ENCODE data around the gene TCIRG1.

TCIRG1 gene

DNA sequence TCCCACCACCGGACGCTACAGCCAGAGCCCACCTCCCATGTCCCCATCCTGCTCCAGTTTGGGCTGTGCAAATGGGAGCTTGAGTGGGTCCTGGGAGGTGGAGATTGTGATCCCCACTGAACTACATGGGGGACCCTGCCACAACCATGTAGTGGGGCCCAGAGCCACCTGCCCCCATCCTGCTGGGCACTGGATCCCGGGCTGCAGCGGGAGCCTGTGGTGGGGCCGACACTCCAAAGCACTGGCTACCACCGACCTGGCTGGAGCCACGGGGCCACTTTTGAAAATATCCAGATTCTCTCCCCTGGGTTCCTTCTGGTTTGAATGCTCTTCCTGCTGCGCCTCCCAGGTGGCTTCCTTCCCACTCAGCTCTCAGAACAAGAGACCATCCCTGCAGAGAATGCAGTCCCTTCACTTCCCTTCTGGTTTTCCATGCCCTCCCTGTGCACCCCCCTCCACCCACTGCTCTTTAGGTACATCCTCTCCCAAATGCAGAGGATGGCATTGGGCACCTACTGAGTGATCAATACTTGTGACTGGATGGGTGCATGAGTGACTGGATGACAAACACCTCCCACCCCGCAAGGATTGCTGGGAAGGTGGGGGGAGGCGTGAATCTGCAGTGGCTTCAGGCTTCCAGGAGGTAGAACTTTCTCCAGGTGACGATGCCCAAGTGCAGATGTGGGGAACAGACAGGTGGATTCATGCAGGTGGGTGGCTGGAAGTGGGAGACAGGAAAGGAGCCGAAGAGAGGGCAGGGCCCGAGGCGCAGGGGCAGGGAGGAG, 34.1 kb upstream of the TCIRG1 start:
- no peak for DNase-seq (ENCODE audit: low spot score)

DNA sequence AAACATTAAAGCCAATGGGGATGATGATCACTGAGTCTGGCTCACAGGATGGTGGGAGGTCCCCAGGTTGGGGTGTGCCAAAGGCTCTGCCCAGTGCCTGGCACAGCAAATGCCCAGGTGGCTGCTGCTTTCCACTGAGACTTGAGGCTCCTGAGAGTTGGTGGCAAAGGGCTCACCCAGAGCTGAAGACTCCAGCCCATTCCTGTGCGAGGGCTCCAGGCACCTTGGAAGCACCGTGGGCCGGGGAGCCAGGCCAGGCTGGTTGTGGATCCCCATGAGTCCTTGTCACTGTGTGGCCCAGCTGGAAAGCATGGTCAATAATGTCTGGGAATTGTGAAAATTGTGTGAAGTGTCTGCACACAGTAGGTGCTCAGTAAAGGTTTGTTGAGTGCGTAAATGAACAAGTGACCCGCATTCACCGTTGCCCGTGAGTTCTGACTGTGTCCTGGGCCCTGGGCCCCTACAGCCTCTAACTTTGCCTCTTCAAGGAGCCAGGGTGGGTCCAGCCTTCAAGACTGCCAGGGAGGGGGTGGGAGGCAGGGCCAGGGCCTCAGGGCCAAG, 32.1 kb upstream of the TCIRG1 start:
- DNase-seq (ENCODE audit: low spot score), result no peak

DNA sequence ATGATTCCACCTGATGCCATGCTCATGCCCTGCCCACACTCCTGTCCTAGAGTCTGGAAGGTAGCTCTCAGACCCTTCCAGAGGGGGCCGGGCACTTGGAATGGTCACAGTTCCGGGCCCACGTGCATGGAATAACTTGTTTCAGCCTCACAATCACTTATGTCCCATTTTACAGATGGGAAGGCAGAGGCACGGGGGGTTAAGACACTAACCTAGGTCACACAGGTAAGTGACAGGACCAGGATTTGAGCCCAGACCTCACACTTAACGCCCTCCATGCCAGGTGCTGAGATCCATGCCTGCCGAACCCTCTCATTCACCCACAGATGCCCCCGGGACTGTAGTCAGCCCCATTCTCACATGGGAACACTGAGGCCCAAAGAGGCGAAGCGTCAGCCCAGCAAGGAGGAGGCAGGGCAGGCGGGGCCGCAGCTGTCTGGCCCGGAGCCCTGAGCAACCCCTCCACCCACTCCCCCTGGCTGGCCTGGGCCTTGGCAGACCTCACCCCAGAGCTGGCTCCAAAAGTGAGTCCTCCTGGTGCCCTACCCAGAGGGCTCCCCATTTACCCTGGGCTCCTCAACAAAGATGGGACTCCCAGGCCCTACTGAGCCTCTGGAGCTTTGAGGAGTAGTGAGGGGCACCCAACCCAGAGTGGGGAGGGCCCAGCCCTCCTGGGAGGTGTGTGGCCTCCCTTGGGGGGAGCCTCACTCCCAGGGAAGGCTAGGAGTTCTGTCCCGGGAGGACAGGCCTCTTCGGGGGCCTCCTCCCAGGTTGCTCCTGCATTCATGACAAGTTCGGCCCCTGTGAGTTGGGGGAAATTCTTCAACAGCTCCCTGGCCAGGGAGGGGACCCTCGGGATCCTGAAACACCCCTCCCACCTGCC, 31.1 kb upstream of the TCIRG1 start:
- DNase-seq (ENCODE audit: low spot score), result no peak

DNA sequence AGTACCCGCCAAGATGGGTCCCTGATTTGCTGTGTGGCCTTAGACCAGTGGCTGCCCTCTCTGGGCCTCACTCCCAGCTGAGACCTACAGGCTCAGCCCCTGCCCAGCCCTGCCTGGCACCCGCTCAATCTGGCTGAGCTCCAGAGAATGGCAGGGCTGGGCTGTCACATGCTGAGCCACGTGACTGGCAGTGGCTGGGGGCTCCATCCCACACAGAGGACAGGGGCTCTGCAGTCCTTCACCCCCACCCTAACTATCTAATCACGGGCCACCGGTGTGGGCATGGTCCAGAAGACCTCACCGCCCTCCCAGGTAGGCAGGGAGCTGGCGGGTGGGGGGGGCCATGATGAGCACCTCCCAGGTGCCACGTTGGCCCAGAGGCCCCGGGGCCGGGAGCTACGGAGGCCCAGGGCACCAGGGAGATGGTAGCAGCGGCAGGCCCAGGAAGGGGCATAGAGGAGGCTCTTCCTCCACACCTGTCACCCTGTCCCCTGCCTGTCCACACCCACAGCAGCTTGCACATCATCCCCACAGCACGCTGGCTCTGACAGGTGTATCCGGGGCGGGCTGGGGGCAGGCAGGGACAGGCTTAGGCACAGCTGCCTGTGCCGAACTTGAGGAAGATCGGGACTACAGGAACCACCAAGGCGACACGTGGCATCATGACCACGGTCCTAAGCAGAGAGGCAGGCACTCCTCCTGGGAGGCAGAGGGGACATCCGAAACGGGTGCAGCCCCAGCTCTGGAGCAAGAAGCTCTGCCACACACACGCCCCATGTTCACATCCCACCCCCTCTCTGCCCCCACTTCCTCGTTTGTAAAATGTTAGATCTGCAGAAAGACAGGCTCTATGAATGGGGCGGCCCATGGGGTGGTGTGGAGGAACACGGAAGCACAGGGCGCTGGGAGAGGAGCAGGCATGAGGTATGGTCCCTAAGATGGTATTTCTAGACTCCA, 30.2 kb upstream of the TCIRG1 start:
- peak; percentile 92 for DNase-seq (ENCODE audit: low spot score)

DNA sequence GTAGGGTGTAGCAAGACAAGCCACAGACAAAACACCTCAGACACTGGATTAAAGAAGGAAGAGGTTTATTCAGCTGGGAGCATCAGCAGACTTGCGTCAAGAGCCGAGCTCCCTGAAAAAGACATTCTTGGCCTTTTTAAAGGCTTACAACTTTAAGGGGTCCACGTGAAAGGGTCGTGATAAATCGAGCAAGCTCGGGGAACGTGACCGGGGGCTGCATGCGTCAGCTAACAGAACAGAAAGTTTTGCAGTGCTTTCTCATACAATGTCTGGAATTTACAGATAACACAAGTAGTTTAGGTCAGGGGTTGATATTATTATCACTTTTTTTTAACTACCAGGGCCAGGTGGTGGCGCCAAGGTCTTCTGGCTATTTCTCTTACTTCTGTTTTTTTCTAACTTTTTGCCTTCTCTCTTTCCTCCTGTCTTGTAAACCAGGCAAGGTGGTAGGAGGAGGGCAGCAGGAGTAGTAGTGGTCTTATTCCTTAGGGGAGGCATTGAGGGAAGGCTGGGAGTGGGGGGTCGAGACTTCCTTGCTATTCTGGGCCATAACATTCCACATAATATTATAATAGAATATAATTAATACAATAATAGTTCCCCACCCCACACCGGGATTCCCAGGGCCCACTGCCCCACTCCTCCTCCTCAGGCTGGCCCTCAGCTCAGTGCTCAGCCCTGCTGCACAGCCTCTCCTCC, 29.3 kb upstream of the TCIRG1 start:
- peak; percentile 81 for DNase-seq (ENCODE audit: low spot score)

DNA sequence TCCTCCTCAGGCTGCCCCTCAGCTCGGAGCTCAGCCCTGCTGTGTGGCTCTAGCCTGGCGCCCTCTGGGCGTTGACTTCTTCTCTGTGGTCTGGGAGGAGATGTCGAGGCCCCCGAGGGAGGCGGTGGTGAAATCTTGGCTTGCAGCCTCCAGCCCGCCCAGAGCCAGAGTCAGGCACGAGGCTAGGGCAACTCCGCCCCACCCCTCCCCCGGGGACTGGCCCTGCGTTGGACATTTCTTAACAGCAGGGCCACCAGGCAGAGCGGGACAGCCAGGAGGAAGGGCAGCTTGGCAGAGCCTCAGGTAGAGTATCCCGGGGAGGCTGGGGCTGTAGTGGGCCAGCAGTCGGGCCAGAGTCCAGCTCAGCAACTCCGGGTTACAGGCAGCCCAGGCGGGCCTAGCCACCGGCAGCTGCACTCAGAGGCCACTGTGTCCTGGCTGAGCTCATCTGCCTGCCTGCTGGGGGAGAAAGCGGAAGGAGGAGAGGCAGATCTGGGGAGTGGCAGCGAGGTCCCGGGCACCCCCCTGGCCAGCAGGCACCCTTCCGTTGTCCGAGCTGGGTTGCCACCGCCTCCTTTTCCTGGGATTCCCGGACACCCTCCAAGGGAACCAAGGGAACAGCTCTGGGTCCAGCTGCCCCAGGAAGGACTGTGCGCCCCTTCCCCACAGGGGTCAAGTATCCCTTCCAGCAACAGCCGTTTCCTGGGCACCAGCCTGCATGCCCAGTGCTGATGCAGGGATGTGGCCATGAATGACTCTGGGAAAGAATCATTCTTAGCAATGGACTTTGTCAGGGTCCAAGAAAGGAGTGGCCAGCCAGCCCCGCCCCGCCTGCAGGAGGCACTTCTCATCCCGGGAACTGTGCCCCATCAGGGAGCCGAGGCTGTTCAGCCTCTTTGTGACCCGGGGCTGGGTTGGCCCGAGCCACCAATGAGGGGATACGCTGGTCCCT, 28.5 kb upstream of the TCIRG1 start, which contains the start of gene ALDH3B1:
Gene ALDH3B1 (plus strand): TSS at position 238 of the 952 bp plus-strand sequence. CDS start 4,971 bp downstream, outside the sequence.
- peak; percentile 91 for DNase-seq (ENCODE audit: low spot score)

DNA sequence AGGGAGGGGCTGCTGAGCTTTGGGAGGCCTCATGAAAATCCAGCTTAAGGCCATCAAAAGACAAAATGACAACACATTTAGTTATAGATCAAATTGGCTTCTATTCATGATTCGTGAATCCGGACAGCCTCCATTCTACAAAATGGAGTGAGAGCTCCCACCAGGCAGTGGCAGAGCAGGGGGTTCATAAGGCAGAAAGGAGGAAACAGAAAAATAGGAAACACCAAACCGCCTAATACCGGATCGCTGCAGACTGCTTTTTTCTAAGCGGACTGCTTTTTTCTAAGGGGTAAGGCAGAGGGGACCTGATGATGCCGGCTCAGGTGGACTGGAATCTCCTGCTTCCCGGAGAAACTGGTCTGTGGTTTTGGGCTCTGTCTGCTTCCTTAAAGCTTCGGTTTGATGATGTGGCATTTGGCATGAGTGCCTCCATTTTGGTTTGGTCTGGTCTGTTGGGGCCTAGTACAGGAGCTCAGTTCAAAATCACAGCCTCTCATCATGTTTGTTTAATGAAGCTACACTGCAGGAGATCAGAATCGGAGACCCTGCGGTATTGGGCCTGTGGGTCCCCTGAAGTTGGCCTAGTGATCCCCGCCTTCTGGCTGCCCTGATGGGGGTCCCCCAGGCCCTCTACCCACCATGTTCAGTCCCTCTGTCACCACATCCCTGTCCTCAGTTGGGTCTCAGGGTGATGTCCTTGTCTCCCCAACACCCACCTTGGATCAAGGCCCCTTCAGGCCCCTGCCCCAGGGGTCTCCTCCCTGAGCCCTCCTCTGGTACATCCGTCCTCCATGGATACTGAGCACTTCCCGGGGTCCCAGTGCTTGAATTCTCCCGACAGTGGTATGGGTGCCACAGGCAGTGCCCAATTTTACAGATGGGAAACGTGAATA, 27.5 kb upstream of the TCIRG1 start:
- DNase-seq (ENCODE audit: low spot score), result no peak

DNA sequence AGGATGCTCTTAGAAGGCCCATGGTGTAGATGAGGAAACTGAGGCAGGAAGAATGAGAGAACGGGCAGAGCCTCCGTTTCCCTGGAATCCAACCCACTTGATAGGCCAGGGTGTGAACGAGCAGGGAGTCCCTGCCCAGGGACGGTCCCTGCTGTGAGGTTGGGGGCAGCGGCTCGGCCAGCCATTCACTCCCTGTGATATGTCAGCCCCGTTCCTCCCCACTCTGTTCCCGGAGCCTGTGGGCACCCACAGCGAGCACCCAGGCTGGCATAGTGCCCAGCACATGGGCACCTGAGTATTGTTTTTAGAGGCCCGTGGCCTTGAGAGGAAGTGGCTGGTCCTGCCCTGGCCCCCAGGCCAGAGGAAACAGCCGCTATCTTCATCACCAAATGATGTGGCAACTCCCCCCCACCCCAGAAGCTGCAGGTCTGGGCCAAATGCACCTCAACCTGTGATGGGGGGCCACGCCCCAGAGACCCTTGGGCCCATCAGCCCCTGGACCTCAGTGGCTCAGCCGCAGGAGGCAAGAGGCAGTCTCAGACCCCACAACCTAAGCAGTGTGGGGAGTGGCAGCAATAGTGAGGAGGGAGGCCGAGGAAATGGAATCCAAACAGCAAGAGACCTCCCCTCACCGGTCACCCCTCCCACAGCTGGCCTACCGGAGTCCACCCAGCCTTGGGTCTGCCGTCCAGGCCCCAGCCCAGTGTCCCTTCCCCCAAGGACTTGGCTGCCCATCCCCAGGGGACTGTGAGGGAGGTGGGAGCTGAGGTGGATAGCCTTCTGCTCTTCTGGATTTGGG, 26.6 kb upstream of the TCIRG1 start:
- DNase-seq (ENCODE audit: low spot score), result no peak

DNA sequence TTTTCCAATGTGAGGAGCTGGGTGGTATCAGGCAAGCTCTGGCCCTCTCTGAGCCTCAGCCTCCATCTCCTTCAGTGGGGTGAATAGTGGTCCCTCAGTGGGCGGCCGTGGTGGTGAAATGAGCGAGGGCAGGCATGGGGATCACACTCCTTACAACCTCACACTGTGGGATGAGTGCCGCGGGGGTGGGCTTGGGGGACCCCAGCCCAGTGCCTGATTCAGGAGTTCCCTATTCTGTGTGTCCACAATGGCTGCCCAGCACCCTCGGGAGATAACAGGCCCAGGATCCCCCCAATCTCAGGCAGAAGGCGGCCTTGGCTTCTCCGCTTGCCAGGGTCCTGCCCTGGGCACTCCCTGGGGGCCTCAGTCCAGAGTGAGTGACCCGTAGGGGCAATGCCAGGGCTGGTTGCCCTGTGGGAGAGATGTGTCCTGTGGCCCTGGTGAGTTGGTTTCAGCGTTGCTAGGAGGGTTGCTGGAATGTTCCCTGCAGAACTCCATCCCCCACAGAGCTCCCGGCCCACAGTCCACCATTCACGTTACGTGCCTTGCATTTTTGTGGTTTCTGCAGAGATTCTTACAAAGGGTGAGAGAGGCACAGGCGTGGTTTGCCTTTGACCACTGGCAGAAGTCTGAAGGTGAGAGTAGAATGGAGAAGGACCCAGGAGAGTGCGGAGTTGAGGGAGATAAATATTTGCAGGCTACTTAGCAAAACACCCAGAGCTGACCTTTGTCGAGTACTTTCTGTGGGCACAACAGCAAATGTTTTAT, 25.8 kb upstream of the TCIRG1 start:
- DNase-seq (ENCODE audit: low spot score), result no peak

DNA sequence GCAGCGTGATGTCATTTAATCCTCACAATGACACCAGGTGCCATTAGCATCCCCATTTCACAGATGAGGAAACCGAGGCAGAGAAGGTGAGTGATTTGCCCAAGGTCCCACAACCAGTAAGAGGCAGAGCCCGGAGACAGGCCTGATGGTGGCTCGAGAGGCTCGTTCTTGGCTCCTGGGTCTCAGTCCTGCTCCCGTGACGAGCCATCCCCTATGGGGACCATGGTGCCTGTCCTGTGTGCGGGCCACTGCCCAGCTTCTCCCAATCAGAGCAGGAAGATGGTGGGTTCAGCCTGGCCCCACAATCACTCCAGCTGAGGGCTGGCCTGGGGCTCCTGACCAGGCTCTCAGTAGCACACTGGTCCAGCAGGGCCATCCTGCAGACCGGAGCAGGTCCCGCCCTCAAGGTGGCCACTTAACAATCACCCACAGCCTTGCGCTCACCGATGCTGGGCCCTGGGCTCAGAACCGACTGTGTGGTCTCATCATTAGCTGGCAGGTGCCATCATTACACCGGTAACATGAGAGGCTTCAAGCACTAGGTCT, 25.1 kb upstream of the TCIRG1 start:
- no peak for DNase-seq (ENCODE audit: low spot score)

DNA sequence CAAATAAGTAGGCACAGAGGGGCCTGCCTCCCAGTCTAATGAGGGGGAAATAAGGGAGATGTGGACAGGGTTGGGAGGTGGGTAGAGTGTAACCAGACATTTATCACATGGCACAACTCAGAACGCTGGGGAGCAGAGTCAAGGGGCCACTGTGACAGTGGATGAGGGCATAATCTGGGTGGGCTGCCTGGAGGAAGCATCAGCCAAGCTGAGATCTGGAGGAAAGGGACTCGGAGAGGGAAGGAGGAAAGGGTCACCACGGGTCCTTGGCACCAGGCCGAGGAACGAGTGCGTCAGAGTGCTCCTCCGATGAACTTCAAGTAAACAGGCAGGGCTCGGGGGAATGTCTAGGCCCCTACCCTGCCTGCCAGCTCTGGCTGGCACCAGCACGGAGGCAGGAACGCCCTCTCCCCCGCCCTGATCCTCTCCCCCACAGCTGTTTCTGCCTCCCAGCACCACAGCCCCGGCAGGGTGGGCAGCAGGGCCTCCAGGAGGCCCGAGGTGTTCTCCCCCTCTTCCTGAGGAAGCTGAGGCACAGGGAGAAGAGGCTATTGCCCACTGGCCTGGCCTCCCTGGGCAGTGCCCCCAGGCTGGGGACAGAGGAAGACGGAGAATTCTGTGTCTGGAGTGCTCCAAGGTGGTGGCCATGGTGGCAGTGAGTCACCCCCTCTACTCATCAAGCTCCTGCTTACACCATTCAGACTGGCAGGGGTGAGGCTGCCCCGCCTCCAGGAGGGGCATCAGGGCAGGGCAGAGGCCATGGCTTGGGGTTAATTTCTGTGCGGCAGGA, 24.5 kb upstream of the TCIRG1 start:
- DNase-seq (ENCODE audit: low spot score), result peak; percentile 79

DNA sequence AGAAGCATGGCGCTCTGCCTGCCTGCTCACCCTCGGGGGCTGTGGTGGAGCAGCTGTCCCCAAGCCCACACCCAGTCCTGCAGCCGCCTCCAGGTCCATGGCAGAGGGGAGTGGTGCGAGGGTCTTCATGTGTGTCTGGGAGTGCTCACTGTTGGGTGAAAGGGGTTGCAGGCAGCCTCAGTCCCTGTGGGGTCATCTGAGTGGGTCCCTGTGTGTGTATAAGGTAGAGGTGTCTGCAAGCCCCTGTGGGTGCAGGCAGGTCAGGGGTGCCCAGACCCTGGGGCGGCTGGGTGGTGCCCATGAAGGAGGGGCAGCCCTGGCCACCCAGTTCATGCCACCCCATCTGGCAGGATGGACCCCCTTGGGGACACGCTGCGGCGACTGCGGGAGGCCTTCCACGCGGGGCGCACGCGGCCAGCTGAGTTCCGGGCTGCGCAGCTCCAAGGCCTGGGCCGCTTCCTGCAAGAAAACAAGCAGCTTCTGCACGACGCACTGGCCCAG, 23.8 kb upstream of the TCIRG1 start:
- DNase-seq (ENCODE audit: low spot score), result no peak

DNA sequence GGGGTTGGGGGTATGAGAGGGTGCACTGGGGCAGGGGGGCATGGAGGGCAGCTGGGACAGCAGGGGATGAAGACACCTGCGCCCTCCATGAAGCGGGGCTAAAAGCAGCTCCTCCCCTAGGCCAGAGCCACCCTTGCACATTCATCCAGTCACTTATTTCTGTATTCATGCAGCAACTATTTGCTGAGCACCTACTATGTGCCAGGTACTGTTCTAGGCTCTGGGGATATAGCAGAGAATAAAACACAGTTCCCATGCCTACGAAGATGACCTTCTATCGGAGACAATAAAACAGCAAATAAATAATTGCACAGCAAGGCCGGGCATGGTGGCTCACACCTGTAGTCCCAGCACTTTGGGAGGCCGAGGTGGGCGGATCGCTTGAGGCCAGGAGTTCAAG, 23.4 kb upstream of the TCIRG1 start:
- no peak for DNase-seq (ENCODE audit: low spot score)

DNA sequence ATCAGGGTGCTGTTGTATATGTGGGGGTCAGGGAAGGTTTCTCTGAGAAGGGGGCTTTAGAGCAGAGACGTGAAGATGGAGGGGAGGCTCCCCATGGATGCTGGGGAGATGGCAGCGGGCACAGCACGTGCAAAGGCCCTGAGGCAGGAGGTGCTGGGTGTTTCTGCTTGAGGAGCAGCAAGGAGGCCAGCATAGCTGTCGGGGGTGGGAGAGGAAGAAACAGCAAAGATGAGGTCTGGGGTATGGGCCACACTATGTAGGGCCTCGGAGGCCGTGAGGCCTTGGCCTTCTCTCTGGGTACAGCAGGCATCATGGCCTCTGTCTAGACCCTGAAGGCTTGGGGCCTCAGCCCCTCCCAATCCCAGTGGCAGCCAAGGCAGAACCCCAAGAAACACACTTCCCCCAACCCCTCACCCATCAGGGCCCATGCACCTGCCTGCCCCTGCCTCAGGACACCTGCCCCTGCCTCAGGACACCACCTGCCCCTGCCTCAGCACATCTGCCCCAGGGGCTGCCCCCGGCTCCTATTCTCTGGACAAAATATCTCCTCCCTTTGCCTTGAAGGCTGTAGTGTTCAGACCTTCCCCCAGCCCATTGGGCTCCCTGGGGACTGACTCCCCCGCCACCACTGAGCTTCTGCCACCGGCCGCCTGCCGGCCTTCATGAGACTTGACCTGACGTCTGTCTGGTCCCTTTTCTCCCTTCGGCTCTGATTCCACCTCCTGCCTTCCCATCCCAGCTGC, 22.5 kb upstream of the TCIRG1 start:
- no peak for DNase-seq (ENCODE audit: low spot score)

All from hematopoietic multipotent progenitor cell treated with erythropoietin and hydrocortisone succinate and interleukin-3 and kit ligand, for 17 days (in vitro differentiated cells).